Prostate gland (tissue), 2 donors: ENCODE measurements around the gene ACTN1. TPM values are rescaled to one million over a fixed set of nuclear protein-coding genes. Genes with fewer than 3 reads are reported as not detected.

Experiments used
- DNase-seq: peaks from one replicate; pipeline ENCODE4 v3.0.0-alpha.2; 2019; ENCODE audit warnings: low spot score
- H3K27ac ChIP-seq, 2 donors: fragments of 200-600 bp; sonication (generic); 2 replicates each; pipeline ENCODE4 v1.5.1; 2017 to 2019
- H3K27me3 ChIP-seq: fragments of 200-600 bp; sonication (generic); replicated peaks from 2 replicates; pipeline ENCODE4 v1.5.1; 2019; ENCODE audit not compliant: insufficient read depth
- H3K36me3 ChIP-seq, 2 donors: fragments of 200-600 bp; sonication (generic); 1 replicate in 1 of 2; 2 replicates in 1 of 2; pipeline versions ENCODE4 v1.5.1 to v1.8.1; 2017 to 2019
- H3K4me1 ChIP-seq: fragments of 200-600 bp; sonication (generic); replicated peaks from 2 replicates; pipeline ENCODE4 v1.5.1; 2019
- H3K4me3 ChIP-seq, 2 donors: fragments of 200-600 bp; sonication (generic); 2 replicates each; pipeline ENCODE4 v1.5.1; 2017 to 2019
- H3K9me3 ChIP-seq: fragments of 200-600 bp; sonication (generic); 2 replicates; pipeline ENCODE4 v1.5.1; 2017
- POLR2A ChIP-seq: fragments of 450-650 bp; IDR thresholded peaks from one replicate; pipeline ENCODE4 v1.6.1; 2016; ENCODE audit warnings: antibody characterized with exemption, mild to moderate bottlenecking
- POLR2AphosphoS5 ChIP-seq: sonication (generic); formaldehyde crosslinking; IDR thresholded peaks from one replicate; pipeline ENCODE4 v1.6.1; 2017; ENCODE audit warnings: antibody characterized with exemption
- WGBS: methylation state at CpG from one replicate; pipeline ENCODE4 v1.1.5; 2018; 5-methylcytosine and 5-hydroxymethylcytosine counted together
- intact Hi-C: fragments of 100-400 bp; cut with DNase I; formaldehyde crosslinking; loops from one replicate; pipeline ENCODE4 v1.14.2; 2022
- total RNA-seq, 2 donors: library from RNA; depleted of rRNA; stranded (reverse); fragments of >200 nt; gene quantifications; one replicate each; pipeline ENCODE4 v1.1.0, GENCODE V29; 2016
- TF ChIP-seq, protein P1 (sequence below), 4 experiments: fragments of 200-600 bp in 2 of 4; fragments of 450-650 bp in 2 of 4; sonication (generic) in 2 of 4; IDR thresholded peaks; 1 replicate in 3 of 4; 2 replicates in 1 of 4; pipeline ENCODE4 v1.5.1; 2016 to 2019; ENCODE audit warnings: antibody characterized with exemption in 4 of 4, mild to moderate bottlenecking in 2 of 4, moderate library complexity in 2 of 4

ACTN1 gene
- total RNA-seq, 2 donors from 2014 or later: 197 to 240 TPM

DNA sequence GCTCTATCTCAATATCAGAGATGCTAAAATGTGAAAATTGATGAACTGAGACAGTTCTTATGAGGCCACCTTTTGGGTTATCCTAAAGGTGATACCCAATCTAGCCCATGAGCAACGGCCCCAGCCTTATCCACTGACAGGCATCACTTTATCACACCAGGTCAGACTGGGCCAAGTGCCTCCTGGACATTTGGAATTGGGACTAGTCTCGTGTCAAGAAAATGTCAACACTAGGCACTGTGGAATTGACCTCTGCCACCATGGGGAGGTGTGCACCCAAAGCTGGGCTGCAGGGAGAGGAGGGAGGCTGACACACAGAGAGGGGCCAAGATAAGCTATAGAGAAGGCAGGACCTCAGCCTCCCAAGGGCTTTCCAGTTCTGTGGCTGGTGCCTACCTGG, 107.7 kb downstream of the ACTN1 start:
- H3K4me1 ChIP-seq: no peaks in the 10 kb centered on the region
- intact Hi-C loops: no loop called here
- DNase-seq: no peak
- WGBS: 97% methylated on average over 2 of the region's 2 CpGs
- no peaks in the 10 kb centered on the region for H3K9me3 ChIP-seq
- H3K36me3 ChIP-seq: peaks cover 0 to 3% of the 10 kb centered on the region in 2 donors
- H3K27me3 ChIP-seq: no peaks in the 10 kb centered on the region
- no peak overlapping the region for H3K4me3 ChIP-seq
- no peak for TF ChIP-seq POLR2A
- TF ChIP-seq, protein P1, sequence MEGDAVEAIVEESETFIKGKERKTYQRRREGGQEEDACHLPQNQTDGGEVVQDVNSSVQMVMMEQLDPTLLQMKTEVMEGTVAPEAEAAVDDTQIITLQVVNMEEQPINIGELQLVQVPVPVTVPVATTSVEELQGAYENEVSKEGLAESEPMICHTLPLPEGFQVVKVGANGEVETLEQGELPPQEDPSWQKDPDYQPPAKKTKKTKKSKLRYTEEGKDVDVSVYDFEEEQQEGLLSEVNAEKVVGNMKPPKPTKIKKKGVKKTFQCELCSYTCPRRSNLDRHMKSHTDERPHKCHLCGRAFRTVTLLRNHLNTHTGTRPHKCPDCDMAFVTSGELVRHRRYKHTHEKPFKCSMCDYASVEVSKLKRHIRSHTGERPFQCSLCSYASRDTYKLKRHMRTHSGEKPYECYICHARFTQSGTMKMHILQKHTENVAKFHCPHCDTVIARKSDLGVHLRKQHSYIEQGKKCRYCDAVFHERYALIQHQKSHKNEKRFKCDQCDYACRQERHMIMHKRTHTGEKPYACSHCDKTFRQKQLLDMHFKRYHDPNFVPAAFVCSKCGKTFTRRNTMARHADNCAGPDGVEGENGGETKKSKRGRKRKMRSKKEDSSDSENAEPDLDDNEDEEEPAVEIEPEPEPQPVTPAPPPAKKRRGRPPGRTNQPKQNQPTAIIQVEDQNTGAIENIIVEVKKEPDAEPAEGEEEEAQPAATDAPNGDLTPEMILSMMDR (IDR thresholded peaks at IDR 0.05): no peak
- no peak overlapping the region for H3K27ac ChIP-seq

DNA sequence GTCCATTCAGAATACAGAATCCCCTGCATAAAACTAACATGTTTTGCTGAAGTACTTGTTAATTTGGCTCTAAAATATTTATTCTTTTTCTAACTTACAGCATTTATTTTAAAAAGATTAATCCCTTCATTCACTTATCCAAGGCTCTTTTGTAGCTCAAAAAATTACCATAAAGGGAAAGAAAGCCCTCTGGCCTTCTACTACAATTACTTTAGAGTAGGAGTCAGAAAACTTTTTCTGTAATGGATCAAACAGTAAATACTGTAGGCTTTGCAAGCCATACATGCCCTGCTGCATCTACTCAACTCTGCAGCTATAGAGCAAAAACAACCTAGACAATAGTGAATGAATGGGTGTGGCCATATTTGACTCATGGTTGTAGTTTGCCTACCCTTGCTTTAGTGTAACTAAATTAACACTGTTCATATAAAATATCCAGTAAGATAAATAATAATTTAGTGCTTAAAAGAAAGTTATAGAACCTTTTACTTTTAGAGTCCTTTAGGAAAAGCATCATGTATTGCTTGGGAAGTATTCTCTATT, 112.0 kb downstream of the ACTN1 start:
- Histone ChIP-seq H3K36me3 (no peaks in the 10 kb centered on the region), H3K4me1 (no peaks in the 10 kb centered on the region), H3K4me3 (no peak overlapping the region), H3K27ac (no peak overlapping the region), H3K27me3 (no peaks in the 10 kb centered on the region), H3K9me3 (no peaks in the 10 kb centered on the region)
- no peak for DNase-seq
- no peak for TF ChIP-seq POLR2AphosphoS5
- TF ChIP-seq POLR2A: no peak
- TF ChIP-seq, protein P1 (IDR thresholded peaks at IDR 0.05): no peak
- intact Hi-C loops: no loop called here

- intact Hi-C loops: loop anchor here (2.0 kb wide), 1 partner anchor 235 kb away; no protein-coding TSS in a partner anchor
- no peaks in the 10 kb centered on the region for H3K9me3 ChIP-seq
- H3K27ac ChIP-seq: no peak overlapping the region
- no peak for TF ChIP-seq POLR2AphosphoS5
- TF ChIP-seq POLR2A: no peak
- TF ChIP-seq, protein P1 (IDR thresholded peaks at IDR 0.05): no peak
- no peak overlapping the region for H3K4me3 ChIP-seq
- WGBS: 100% methylated on average over 2 of the region's 2 CpGs
- no peaks in the 10 kb centered on the region for H3K4me1 ChIP-seq
- no peaks in the 10 kb centered on the region for H3K27me3 ChIP-seq
- H3K36me3 ChIP-seq: no peaks in the 10 kb centered on the region
- DNase-seq: no peak
Measured at GRCh38 chr14:68865542-68865941, 113.6 kb downstream of the ACTN1 start.

- Histone ChIP-seq H3K27ac (no peak overlapping the region), H3K4me3 (no peak overlapping the region), H3K36me3 (no peaks in the 10 kb centered on the region), H3K27me3 (no peaks in the 10 kb centered on the region), H3K9me3 (no peaks in the 10 kb centered on the region), H3K4me1 (no peaks in the 10 kb centered on the region)
- 87% methylated on average over 6 of the region's 6 CpGs for WGBS
- no peak for DNase-seq
- intact Hi-C loops: loop anchor here (2.0 kb wide), 1 partner anchor 236 kb away; no protein-coding TSS in a partner anchor
- TF ChIP-seq POLR2AphosphoS5: no peak
- TF ChIP-seq POLR2A: no peak
- TF ChIP-seq, protein P1 (IDR thresholded peaks at IDR 0.05): no peak
Measured at GRCh38 chr14:68864361-68864750, 114.7 kb downstream of the ACTN1 start.

DNA sequence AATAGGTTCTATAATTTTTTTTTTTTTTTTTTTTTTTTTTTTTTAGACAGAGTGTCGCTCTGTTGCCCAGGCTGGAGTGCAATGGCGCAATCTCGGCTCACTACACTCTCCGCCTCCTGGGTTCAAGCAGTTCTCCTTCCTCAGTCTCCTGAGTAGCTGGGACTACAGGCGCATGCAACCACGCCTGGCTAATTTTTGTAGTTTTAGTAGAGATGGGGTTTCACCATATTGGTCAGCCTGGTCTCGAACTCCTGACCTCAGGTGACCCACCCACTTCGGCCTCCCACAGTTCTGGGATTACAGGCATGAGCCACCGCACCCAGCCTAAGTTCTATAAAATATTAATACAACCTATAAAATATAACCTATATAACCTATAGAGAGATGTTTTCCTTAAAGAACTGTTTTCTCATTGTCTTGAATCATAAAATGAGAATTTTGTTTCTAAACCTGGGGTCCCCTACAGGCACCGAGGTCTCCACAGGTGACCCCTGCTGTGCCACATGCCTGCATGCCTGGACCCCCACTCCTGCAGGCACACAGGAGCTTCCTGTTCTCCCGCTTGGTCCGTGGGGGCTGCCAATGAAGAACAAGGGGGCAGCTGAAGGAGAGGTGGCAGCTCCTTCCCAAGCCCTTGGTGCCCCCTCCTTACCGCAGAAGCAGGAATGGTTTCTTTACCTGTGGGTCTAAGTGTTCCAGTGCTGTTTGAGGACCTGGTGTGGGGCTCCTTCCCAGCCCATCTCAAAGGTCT, 115.3 kb downstream of the ACTN1 start:
- no peak overlapping the region for H3K27ac ChIP-seq
- TF ChIP-seq POLR2A: no peak
- 82% methylated on average over 13 of the region's 13 CpGs for WGBS
- no peak overlapping the region for H3K4me3 ChIP-seq
- DNase-seq: no peak
- H3K36me3 ChIP-seq: no peaks in the 10 kb centered on the region
- no peaks in the 10 kb centered on the region for H3K27me3 ChIP-seq
- no peaks in the 10 kb centered on the region for H3K9me3 ChIP-seq
- H3K4me1 ChIP-seq: no peaks in the 10 kb centered on the region
- intact Hi-C loops: loop anchor here (2.0 kb wide), 2 partner anchors 237 to 243 kb away; no protein-coding TSS in a partner anchor
